HG03558 (cell line): ENCODE measurements around the gene SMIM33.
"Not testable (repeated sequence)": the region's sequence is repeated elsewhere in the genome, so short reads cannot be mapped to it uniquely, and the experiment has no call there.

Experiments used
- ATAC-seq: cut with Tn5 transposase; IDR thresholded peaks from one replicate; pipeline ENCODE4 v1.9.1; 2021; ENCODE audit warnings: moderate number of reproducible peaks; ENCODE audit not compliant: unreplicated experiment; ENCODE audit errors: extremely low read depth

SMIM33 gene

GRCh38 chr5:139470821-139471300 is at the start of gene SMIM33:
TSS of gene SMIM33 (plus strand) at chr5:139471004. CDS start at chr5:139471122, 118 bp downstream.
- ATAC-seq, result no peak

- no peak for ATAC-seq
Measured at GRCh38 chr5:139422307-139422893, 48.4 kb upstream of the SMIM33 start.

GRCh38 chr5:139425497-139425896 is 45.3 kb upstream of the SMIM33 start:
- no peak for ATAC-seq

- ATAC-seq, result no peak
Measured at GRCh38 chr5:139426203-139426885, 44.5 kb upstream of the SMIM33 start.

- ATAC-seq, result no peak
Measured at GRCh38 chr5:139430015-139430414, 40.8 kb upstream of the SMIM33 start.

- ATAC-seq, result no peak
Measured at GRCh38 chr5:139431706-139432105, 39.1 kb upstream of the SMIM33 start.

GRCh38 chr5:139435676-139436075 is 35.1 kb upstream of the SMIM33 start:
- no peak for ATAC-seq

GRCh38 chr5:139438707-139439012 is 32.1 kb upstream of the SMIM33 start:
- no peak for ATAC-seq

- no peak for ATAC-seq
Measured at GRCh38 chr5:139439013-139439903, 31.5 kb upstream of the SMIM33 start, which contains the start of gene DNAJC18. TSS of gene DNAJC18 (minus strand) at chr5:139439525. CDS start at chr5:139439445, 80 bp downstream.

- not testable (repeated sequence) for ATAC-seq
Measured at GRCh38 chr5:139440416-139440815, 30.4 kb upstream of the SMIM33 start.

GRCh38 chr5:139443831-139444453 is 26.9 kb upstream of the SMIM33 start:
- no peak for ATAC-seq

GRCh38 chr5:139445325-139446170 is 25.3 kb upstream of the SMIM33 start:
- ATAC-seq, result no peak

- peak; percentile 54 for ATAC-seq
Measured at GRCh38 chr5:139446956-139447779, 23.6 kb upstream of the SMIM33 start.

GRCh38 chr5:139451176-139451575 is 19.6 kb upstream of the SMIM33 start:
- ATAC-seq, result no peak

GRCh38 chr5:139451878-139452660 is 18.7 kb upstream of the SMIM33 start:
- no peak for ATAC-seq

- ATAC-seq, result no peak
Measured at GRCh38 chr5:139453683-139454567, 16.9 kb upstream of the SMIM33 start.
